ENCODE results near the gene SH3PXD2A. TPM values are rescaled to one million over a fixed set of nuclear protein-coding genes. Genes with fewer than 3 reads are reported as not detected.

The SH3PXD2A gene
- total RNA-seq, 1 donor from 2014 or later = 35.2 TPM

- Histone ChIP-seq H3K27me3 (no peaks in the 10 kb centered on the region), H3K4me1 (peaks cover 4% of the 10 kb centered on the region), H3K36me3 (no peaks in the 10 kb centered on the region), H3K4me3 (no peak overlapping the region), H3K9me3 (no peaks in the 10 kb centered on the region), H3K27ac (no peak overlapping the region)
- ATAC-seq (no peak), DNase-seq (no peak)
- TF ChIP-seq CTCF (IDR thresholded peaks at IDR 0.05) = no peak
- intact Hi-C loops (cut with DNase I) = loop anchor here (5.0 kb wide), 1 partner anchor 86 kb away; no protein-coding TSS in a partner anchor
Observed at GRCh38 chr10:103688491-103688890, 166.9 kb downstream of the SH3PXD2A start.

- Histone ChIP-seq H3K4me3 (no peak overlapping the region), H3K27ac (no peak overlapping the region), H3K36me3 (no peaks in the 10 kb centered on the region), H3K9me3 (no peaks in the 10 kb centered on the region), H3K4me1 (no peaks in the 10 kb centered on the region), H3K27me3 (no peaks in the 10 kb centered on the region)
- intact Hi-C loops (cut with DNase I) = loop anchor here (5.0 kb wide), 1 partner anchor 85 kb away; no protein-coding TSS in a partner anchor
- ATAC-seq = no peak
- TF ChIP-seq CTCF (IDR thresholded peaks at IDR 0.05) = no peak
- DNase-seq = no peak
Observed at GRCh38 chr10:103687718-103688117, 167.7 kb downstream of the SH3PXD2A start.

GRCh38 chr10:103687172-103687571, 168.2 kb downstream of the SH3PXD2A start:
- intact Hi-C loops (cut with DNase I) = loop anchor here (5.0 kb wide), 1 partner anchor 85 kb away; no protein-coding TSS in a partner anchor
- H3K4me1 ChIP-seq = no peaks in the 10 kb centered on the region
- H3K9me3 ChIP-seq = no peaks in the 10 kb centered on the region
- ATAC-seq = no peak
- no peak for DNase-seq
- no peak for TF ChIP-seq CTCF (IDR thresholded peaks at IDR 0.05)
- H3K36me3 ChIP-seq = no peaks in the 10 kb centered on the region
- no peaks in the 10 kb centered on the region for H3K27me3 ChIP-seq
- no peak overlapping the region for H3K4me3 ChIP-seq
- no peak overlapping the region for H3K27ac ChIP-seq

GRCh38 chr10:103685880-103686669, 169.3 kb downstream of the SH3PXD2A start:
- H3K27ac ChIP-seq = no peak overlapping the region
- no peaks in the 10 kb centered on the region for H3K4me1 ChIP-seq
- no peaks in the 10 kb centered on the region for H3K36me3 ChIP-seq
- peak; percentile 92 for ATAC-seq
- H3K9me3 ChIP-seq = no peaks in the 10 kb centered on the region
- TF ChIP-seq CTCF (IDR thresholded peaks at IDR 0.05) = peak; percentile 97
- no peaks in the 10 kb centered on the region for H3K27me3 ChIP-seq
- peak; percentile 86 for DNase-seq
- no peak overlapping the region for H3K4me3 ChIP-seq
- intact Hi-C loops (cut with DNase I) = loop anchor here (5.0 kb wide), 1 partner anchor 84 kb away; no protein-coding TSS in a partner anchor

GRCh38 chr10:103683851-103684250, 171.5 kb downstream of the SH3PXD2A start:
- TF ChIP-seq CTCF (IDR thresholded peaks at IDR 0.05) = no peak
- H3K27ac ChIP-seq = no peak overlapping the region
- H3K4me1 ChIP-seq = peaks cover 7% of the 10 kb centered on the region
- ATAC-seq (no peak), DNase-seq (no peak)
- no peaks in the 10 kb centered on the region for H3K27me3 ChIP-seq
- no peak overlapping the region for H3K4me3 ChIP-seq
- no peaks in the 10 kb centered on the region for H3K9me3 ChIP-seq
- intact Hi-C loops (cut with DNase I) = no loop called here
- no peaks in the 10 kb centered on the region for H3K36me3 ChIP-seq
